PC-9 (cell line): ENCODE results near the gene TTBK2. TPM values are rescaled to one million over a fixed set of nuclear protein-coding genes. Genes with fewer than 3 reads are reported as not detected.

Experiments
- BruUV-seq: library from RNA; stranded (reverse); fragments of 400-500 nt; replicated peaks from 2 replicates; lab custom pipeline; 2021; lab: Mats Ljungman, UMichigan
- CTCF ChIA-PET: fragments of 300-600 bp; sonication (Branson Sonifier 250); formaldehyde crosslinking; loops from one replicate; lab custom pipeline; 2022; ENCODE audit warnings: antibody characterized with exemption; lab: Charles Lee
- POLR2A ChIA-PET: fragments of 300-600 bp; sonication (Branson Sonifier 250); formaldehyde crosslinking; loops from one replicate; lab custom pipeline; 2022; ENCODE audit warnings: antibody characterized with exemption; ENCODE audit not compliant: unreplicated experiment; lab: Charles Lee
- DNase-seq, 2 experiments: peaks; one replicate each; pipeline versions ENCODE4 v3.0.0 to v3.0.0-alpha.2; 2015 to 2022; ENCODE audit warnings: mixed read lengths in 1 of 2
- H2AFZ ChIP-seq: fragments of 200-600 bp; sonication (generic); 2 replicates; pipeline ENCODE4 v1.8.1; 2017; ENCODE audit warnings: antibody characterized with exemption
- H3F3A ChIP-seq: fragments of 200-600 bp; sonication (generic); 2 replicates; pipeline ENCODE4 v1.8.1; 2017; ENCODE audit warnings: antibody characterized with exemption, mild to moderate bottlenecking, low read depth; ENCODE audit not compliant: insufficient read depth
- H3K27ac ChIP-seq: fragments of 200-600 bp; sonication (generic); 2 replicates; pipeline ENCODE4 v1.6.1; 2016; ENCODE audit warnings: mixed run types
- H3K27me3 ChIP-seq: fragments of 200-600 bp; sonication (generic); 2 replicates; pipeline ENCODE4 v1.6.1; 2016; ENCODE audit warnings: low read depth, mixed run types; ENCODE audit not compliant: insufficient read depth
- H3K36me3 ChIP-seq: fragments of 200-600 bp; sonication (generic); 2 replicates; pipeline ENCODE4 v1.6.1; 2016; ENCODE audit warnings: low read depth, mixed run types
- H3K4me1 ChIP-seq: fragments of 200-600 bp; sonication (generic); replicated peaks from 2 replicates; pipeline ENCODE4 v1.6.1; 2016; ENCODE audit warnings: mixed run types; ENCODE audit not compliant: insufficient read depth
- H3K4me2 ChIP-seq: fragments of 200-600 bp; sonication (generic); 2 replicates; pipeline ENCODE4 v1.6.1; 2017; ENCODE audit warnings: mixed run types
- H3K4me3 ChIP-seq: fragments of 200-600 bp; sonication (generic); 2 replicates; pipeline ENCODE4 v1.6.1; 2016; ENCODE audit warnings: mixed run types
- H3K79me2 ChIP-seq: fragments of 200-600 bp; sonication (generic); 2 replicates; pipeline ENCODE4 v1.6.1; 2017; ENCODE audit warnings: low read depth, mixed run types
- H3K9me2 ChIP-seq: fragments of 200-600 bp; sonication (generic); 2 replicates; pipeline ENCODE4 v1.8.1; 2017; ENCODE audit warnings: mild to moderate bottlenecking; ENCODE audit not compliant: insufficient read depth
- H3K9me3 ChIP-seq: fragments of 200-600 bp; sonication (generic); 2 replicates; pipeline ENCODE4 v1.8.1; 2016; ENCODE audit warnings: low read depth; ENCODE audit not compliant: insufficient read depth
- H4K20me1 ChIP-seq: fragments of 200-600 bp; sonication (generic); 2 replicates; pipeline ENCODE4 v1.8.1; 2017; ENCODE audit not compliant: insufficient read depth
- CTCF ChIP-seq: fragments of 200-600 bp; sonication (generic); conservative IDR thresholded peaks from 2 replicates; pipeline ENCODE4 v1.6.1; 2017; ENCODE audit warnings: mixed run types, antibody characterized with exemption, mild to moderate bottlenecking, moderate library complexity
- EZH2 ChIP-seq: fragments of 200-600 bp; sonication (generic); IDR thresholded peaks from 2 replicates; pipeline ENCODE4 v1.8.0; 2017; ENCODE audit warnings: antibody characterized with exemption, low read depth
- intact Hi-C: fragments of 100-400 bp; cut with micrococcal nuclease; formaldehyde crosslinking; loops from one replicate; pipeline ENCODE4 v1.10.0; 2022; ENCODE audit not compliant: unreplicated experiment
- total RNA-seq: library from RNA; stranded (reverse); gene quantifications from 2 replicates; pipeline ENCODE4 v1.2.3, GENCODE V29; 2021

TTBK2 gene
- total RNA-seq, 1 experiment from 2014 or later: 22.6 TPM

GRCh38 chr15:42711746-42712145 lies 208.8 kb downstream of the TTBK2 start:
- Histone ChIP-seq H3K4me2 (no peak overlapping the region), H2AFZ (no peak overlapping the region), H4K20me1 (no peaks in the 10 kb centered on the region), H3K4me1 (no peaks in the 10 kb centered on the region; the same call in 1 of the 2 replicates), H3K9me3 (no peaks in the 10 kb centered on the region), H3K27ac (no peak overlapping the region), H3K27me3 (no peaks in the 10 kb centered on the region), H3K79me2 (no peaks in the 10 kb centered on the region), H3F3A (no peaks in the 10 kb centered on the region), H3K36me3 (no peaks in the 10 kb centered on the region), H3K4me3 (no peak overlapping the region), H3K9me2 (no peaks in the 10 kb centered on the region)
- no TSS peak for BruUV-seq
- intact Hi-C loops: no loop called here
- TF ChIP-seq CTCF (no peak), EZH2 (no peak)
- POLR2A ChIA-PET: interaction anchor here (0.6 kb wide), 1 partner anchor 732 kb away, joined by 6 read pairs; no protein-coding TSS in a partner anchor
- CTCF ChIA-PET: interaction anchor here (0.5 kb wide), 1 partner anchor 15 kb away, joined by 3 read pairs; no protein-coding TSS in a partner anchor
- no peak for DNase-seq

- no peaks in the 10 kb centered on the region for H3K9me3 ChIP-seq
- no TSS peak for BruUV-seq
- no peaks in the 10 kb centered on the region for H3K9me2 ChIP-seq
- no peaks in the 10 kb centered on the region for H3F3A ChIP-seq
- no peak for DNase-seq
- intact Hi-C loops: no loop called here
- no peaks in the 10 kb centered on the region; the same call in 1 of the 2 replicates for H3K4me1 ChIP-seq
- no peak for TF ChIP-seq CTCF
- TF ChIP-seq EZH2: no peak
- POLR2A ChIA-PET: no interaction called here
- no peaks in the 10 kb centered on the region for H3K27me3 ChIP-seq
- H4K20me1 ChIP-seq: no peaks in the 10 kb centered on the region
- H3K79me2 ChIP-seq: no peaks in the 10 kb centered on the region
- CTCF ChIA-PET: no interaction called here
- H3K27ac ChIP-seq: no peak overlapping the region
- H3K36me3 ChIP-seq: no peaks in the 10 kb centered on the region
- H2AFZ ChIP-seq: no peak overlapping the region
- no peak overlapping the region for H3K4me3 ChIP-seq
- H3K4me2 ChIP-seq: no peak overlapping the region
Measured at GRCh38 chr15:42710662-42711061, 209.9 kb downstream of the TTBK2 start.

- no peaks in the 10 kb centered on the region for H3K9me2 ChIP-seq
- H3K4me1 ChIP-seq: no peaks in the 10 kb centered on the region; the same call in 1 of the 2 replicates
- no peaks in the 10 kb centered on the region for H3K27me3 ChIP-seq
- no peak for DNase-seq
- no peaks in the 10 kb centered on the region for H4K20me1 ChIP-seq
- H3K79me2 ChIP-seq: no peaks in the 10 kb centered on the region
- H3K4me3 ChIP-seq: no peak overlapping the region
- no peak overlapping the region for H3K27ac ChIP-seq
- CTCF ChIA-PET: no interaction called here
- H2AFZ ChIP-seq: no peak overlapping the region
- intact Hi-C loops: loop anchor here (5.0 kb wide), 1 partner anchor 579 kb away; no protein-coding TSS in a partner anchor
- POLR2A ChIA-PET: no interaction called here
- H3F3A ChIP-seq: no peaks in the 10 kb centered on the region
- BruUV-seq: no TSS peak
- TF ChIP-seq CTCF: no peak
- no peaks in the 10 kb centered on the region for H3K9me3 ChIP-seq
- no peaks in the 10 kb centered on the region for H3K36me3 ChIP-seq
- no peak overlapping the region for H3K4me2 ChIP-seq
Measured at GRCh38 chr15:42707873-42708544, 212.6 kb downstream of the TTBK2 start.
